ENCODE results near the gene CDC34. TPM values are rescaled to one million over a fixed set of nuclear protein-coding genes. Genes with fewer than 3 reads are reported as not detected.

The CDC34 gene
- total RNA-seq, 1 experiment from 2014 or later = 112 TPM

DNA sequence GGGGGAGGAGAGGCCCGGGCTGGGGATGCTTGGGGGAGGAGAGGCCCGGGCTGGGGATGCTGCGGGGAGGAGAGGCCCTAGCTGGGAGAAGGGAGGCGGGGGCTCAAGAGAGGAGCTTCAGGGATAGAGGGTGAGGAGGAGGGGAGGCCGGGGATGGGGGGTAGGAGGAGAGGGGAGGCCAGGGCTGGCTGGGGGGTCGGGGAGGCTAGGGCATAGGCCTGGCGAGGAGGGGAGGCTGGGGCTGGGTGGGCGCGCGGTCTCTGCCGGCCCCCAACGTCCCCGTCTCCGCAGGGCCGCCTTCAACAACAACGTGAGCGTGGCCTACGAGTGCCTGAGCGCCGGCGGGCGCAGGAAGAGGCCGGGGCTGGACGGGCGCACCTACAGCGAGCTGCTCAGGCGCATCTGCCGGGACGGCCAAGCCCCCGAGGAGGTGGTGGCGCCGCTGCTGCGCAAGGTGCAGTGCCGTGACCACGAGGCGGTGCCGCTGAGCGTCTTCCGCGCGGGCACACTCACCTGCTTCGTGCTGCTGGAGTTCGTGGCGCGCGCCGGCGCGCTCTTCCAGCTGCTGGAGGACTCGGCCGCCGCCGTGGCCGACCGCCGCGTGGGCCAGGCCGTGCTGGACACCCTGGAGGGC, 12.8 kb upstream of the CDC34 start:
- Histone ChIP-seq H2BK12ac (ENCODE audit: insufficient read length, low read depth, low read length) (no peak overlapping the region), H3K23me2 (ENCODE audit: insufficient read length, low read depth, low read length, poor library complexity, severe bottlenecking) (peaks cover 5% of the 10 kb centered on the region), H3K27me3 (ENCODE audit: insufficient read depth, low read length) (no peaks in the 10 kb centered on the region), H3T11ph (ENCODE audit: low read length) (no peak overlapping the region), H3K56ac (ENCODE audit: insufficient read length, low read depth, low read length) (no peak overlapping the region), H2BK20ac (ENCODE audit: low read depth, low read length, poor library complexity, severe bottlenecking) (no peak overlapping the region), H3K27ac (ENCODE audit: insufficient read length, low read depth, low read length) (no peak overlapping the region), H3K9ac (ENCODE audit: extremely low read depth, insufficient read length, low read length) (no peak overlapping the region), H3K18ac (ENCODE audit: insufficient read length, low read depth, low read length) (peak overlapping the region; percentile 76), H4K8ac (replicated peaks; ENCODE audit: insufficient read length, low read depth, low read length) (no peak overlapping the region), H4K91ac (ENCODE audit: insufficient read length, low read depth, low read length) (no peak overlapping the region), H3K9me3 (ENCODE audit: control insufficient read depth, low read depth, low read length) (no peaks in the 10 kb centered on the region), H2AK5ac (ENCODE audit: insufficient read length, low read length) (no peak overlapping the region), H3K79me2 (ENCODE audit: insufficient read depth, low read length) (no peaks in the 10 kb centered on the region), H2BK120ac (ENCODE audit: low read depth, low read length, poor library complexity, severe bottlenecking) (no peak overlapping the region), H3K4me1 (ENCODE audit: insufficient read depth, low read length) (no peaks in the 10 kb centered on the region), H2BK5ac (ENCODE audit: insufficient read length, low read length) (no peak overlapping the region), H2AFZ (ENCODE audit: low read length) (no peak overlapping the region), H2BK15ac (ENCODE audit: low read depth, low read length) (no peak overlapping the region), H3K23ac (ENCODE audit: insufficient read length, low read depth, low read length) (no peak overlapping the region), H4K20me1 (ENCODE audit: control insufficient read depth, insufficient read depth, insufficient read length) (no peaks in the 10 kb centered on the region), H3K4me2 (ENCODE audit: insufficient read depth, insufficient read length, low read length) (no peak overlapping the region), H3K79me1 (ENCODE audit: insufficient read depth, low read depth, low read length, poor library complexity, severe bottlenecking) (no peaks in the 10 kb centered on the region), H3K4ac (ENCODE audit: low read depth, low read length) (no peak overlapping the region), H3K14ac (ENCODE audit: insufficient read depth, low read length) (peak overlapping the region; percentile 67; the same call in 1 of the 2 replicates), H4K5ac (ENCODE audit: insufficient read length, low read depth, low read length) (no peak overlapping the region)
- Mint-ChIP-seq H3K9me3 (no peaks in the 10 kb centered on the region; a peak in 1 of 5 replicates), H3K4me1 (peaks cover 2 to 6% of the 10 kb centered on the region in 2 experiments; a peak in 2 of 4 replicates), H3K36me3 (ENCODE audit: insufficient read depth in 1 of 3, low read depth in 3 of 3) (peaks cover 3 to 16% (median 3%) of the 10 kb centered on the region in 3 experiments; a peak in 5 of 7 replicates), H3K27ac (no peak overlapping the region), H3K4me3 (no peak overlapping the region; a peak in 2 of 5 replicates), H3K27me3 (ENCODE audit: low read depth) (peaks cover 33% of the 10 kb centered on the region)
- no CpG with 5 or more reads among the region's 58 CpGs for WGBS (ENCODE audit: extremely low coverage, insufficient read length, low lambda C conversion rate)
- peak; percentile 47; the same call in 2 of the 3 replicates for TF ChIP-seq CTCF (conservative IDR thresholded peaks at IDR 0.05)
- DNase-seq = peak; percentile 82

Data from H9 (cell line).